GM21447 (cell line): ENCODE data around the gene GAN.
"Not testable (repeated sequence)": the region's sequence is repeated elsewhere in the genome, so short reads cannot be mapped to it uniquely, and the experiment has no call there.

Experiments used
- ATAC-seq: cut with Tn5 transposase; IDR thresholded peaks from one replicate; pipeline ENCODE4 v1.9.1; 2021; ENCODE audit not compliant: unreplicated experiment

The GAN gene

GRCh38 chr16:81296631-81297030, 18.1 kb upstream of the GAN start:
- no peak for ATAC-seq

- no peak for ATAC-seq
Measured at GRCh38 chr16:81307770-81308169, 7.0 kb upstream of the GAN start.

GRCh38 chr16:81310045-81310644, 4.6 kb upstream of the GAN start:
- no peak for ATAC-seq

GRCh38 chr16:81311762-81312161, 3.0 kb upstream of the GAN start:
- no peak for ATAC-seq

GRCh38 chr16:81313701-81314602, 810 bp upstream of the GAN start:
- ATAC-seq: no peak

- ATAC-seq: peak; percentile 22
Measured at GRCh38 chr16:81315271-81316175, 761 bp downstream of the GAN start.

GRCh38 chr16:81316176-81316496, 1.4 kb downstream of the GAN start:
- no peak for ATAC-seq

- no peak for ATAC-seq
Measured at GRCh38 chr16:81318711-81319110, 3.9 kb downstream of the GAN start.

- ATAC-seq: no peak
Measured at GRCh38 chr16:81319221-81319912, 4.6 kb downstream of the GAN start.

- no peak for ATAC-seq
Measured at GRCh38 chr16:81321039-81321438, 6.3 kb downstream of the GAN start.

- ATAC-seq: no peak
Measured at GRCh38 chr16:81321536-81321935, 6.8 kb downstream of the GAN start.

GRCh38 chr16:81324808-81325207, 10.0 kb downstream of the GAN start:
- no peak for ATAC-seq

GRCh38 chr16:81327011-81327410, 12.2 kb downstream of the GAN start:
- no peak for ATAC-seq

GRCh38 chr16:81327447-81328196, 12.9 kb downstream of the GAN start:
- no peak for ATAC-seq

GRCh38 chr16:81329947-81330346, 15.2 kb downstream of the GAN start:
- no peak for ATAC-seq

- no peak for ATAC-seq
Measured at GRCh38 chr16:81333356-81333755, 18.6 kb downstream of the GAN start.

GRCh38 chr16:81335669-81336068, 20.9 kb downstream of the GAN start:
- ATAC-seq: no peak

- ATAC-seq: no peak
Measured at GRCh38 chr16:81337097-81337496, 22.3 kb downstream of the GAN start.

- not testable (repeated sequence) for ATAC-seq
Measured at GRCh38 chr16:81345172-81345571, 30.4 kb downstream of the GAN start.

GRCh38 chr16:81347425-81347824, 32.7 kb downstream of the GAN start:
- ATAC-seq: no peak
